NCI-H146 (cell line): ENCODE measurements around the gene MDN1.

Experiments used
- DNase-seq: peaks from one replicate; lab custom pipeline; 2025; lab: John Stamatoyannopoulos, UW

The MDN1 gene

GRCh38 chr6:89692256-89692655 lies 127.3 kb downstream of the MDN1 start:
- DNase-seq = no peak

- DNase-seq = no peak
Observed at GRCh38 chr6:89690944-89691324, 128.7 kb downstream of the MDN1 start.

- DNase-seq = peak; percentile 65
Observed at GRCh38 chr6:89689732-89690131, 129.9 kb downstream of the MDN1 start.

- no peak for DNase-seq
Observed at GRCh38 chr6:89688328-89688727, 131.3 kb downstream of the MDN1 start.

GRCh38 chr6:89685311-89685710 lies 134.3 kb downstream of the MDN1 start:
- no peak for DNase-seq

GRCh38 chr6:89682991-89683390 lies 136.6 kb downstream of the MDN1 start:
- DNase-seq = no peak

GRCh38 chr6:89681983-89682564 lies 137.5 kb downstream of the MDN1 start:
- DNase-seq = no peak

- DNase-seq = no peak
Observed at GRCh38 chr6:89680551-89680950, 139.0 kb downstream of the MDN1 start.

- peak; percentile 2 for DNase-seq
Observed at GRCh38 chr6:89680150-89680549, 139.4 kb downstream of the MDN1 start.

GRCh38 chr6:89679215-89680120 lies 140.1 kb downstream of the MDN1 start:
- DNase-seq = no peak

- no peak for DNase-seq
Observed at GRCh38 chr6:89678531-89678930, 141.1 kb downstream of the MDN1 start.

- DNase-seq = no peak
Observed at GRCh38 chr6:89675949-89676748, 143.4 kb downstream of the MDN1 start.

- DNase-seq = no peak
Observed at GRCh38 chr6:89670935-89671565, 148.5 kb downstream of the MDN1 start.

GRCh38 chr6:89669002-89669401 lies 150.6 kb downstream of the MDN1 start:
- DNase-seq = no peak

GRCh38 chr6:89667872-89668556 lies 151.6 kb downstream of the MDN1 start:
- no peak for DNase-seq

- DNase-seq = no peak
Observed at GRCh38 chr6:89662659-89663223, 156.9 kb downstream of the MDN1 start.

- DNase-seq = no peak
Observed at GRCh38 chr6:89661559-89661958, 158.0 kb downstream of the MDN1 start.

- no peak for DNase-seq
Observed at GRCh38 chr6:89660981-89661380, 158.6 kb downstream of the MDN1 start.

GRCh38 chr6:89657445-89658158 lies 162.0 kb downstream of the MDN1 start:
- DNase-seq = no peak

GRCh38 chr6:89655122-89655521 lies 164.5 kb downstream of the MDN1 start:
- no peak for DNase-seq

GRCh38 chr6:89650579-89650978 lies 169.0 kb downstream of the MDN1 start:
- DNase-seq = no peak
